HG03039 (cell line): Measurements from ENCODE around the gene PARD3B.

Experiments
- ATAC-seq: cut with Tn5 transposase; IDR thresholded peaks from one replicate; pipeline ENCODE4 v1.9.1; 2021; ENCODE audit warnings: mild to moderate bottlenecking, moderate library complexity; ENCODE audit not compliant: unreplicated experiment

The PARD3B gene

GRCh38 chr2:204654669-204655068 is 109.4 kb downstream of the PARD3B start:
- no peak for ATAC-seq

- no peak for ATAC-seq
Measured at GRCh38 chr2:204655101-204655500, 109.8 kb downstream of the PARD3B start.

GRCh38 chr2:204655626-204656025 is 110.4 kb downstream of the PARD3B start:
- no peak for ATAC-seq

- ATAC-seq: no peak
Measured at GRCh38 chr2:204657024-204657423, 111.7 kb downstream of the PARD3B start.

- ATAC-seq: no peak
Measured at GRCh38 chr2:204662956-204663355, 117.7 kb downstream of the PARD3B start.

GRCh38 chr2:204663816-204664425 is 118.6 kb downstream of the PARD3B start:
- no peak for ATAC-seq

- ATAC-seq: no peak
Measured at GRCh38 chr2:204664708-204665121, 119.4 kb downstream of the PARD3B start.

GRCh38 chr2:204665207-204665606 is 119.9 kb downstream of the PARD3B start:
- no peak for ATAC-seq

- ATAC-seq: no peak
Measured at GRCh38 chr2:204665771-204666170, 120.5 kb downstream of the PARD3B start.

- no peak for ATAC-seq
Measured at GRCh38 chr2:204667990-204668389, 122.7 kb downstream of the PARD3B start.

GRCh38 chr2:204669382-204669781 is 124.1 kb downstream of the PARD3B start:
- ATAC-seq: no peak

- ATAC-seq: no peak
Measured at GRCh38 chr2:204670124-204670523, 124.8 kb downstream of the PARD3B start.

GRCh38 chr2:204670756-204671155 is 125.5 kb downstream of the PARD3B start:
- ATAC-seq: no peak

GRCh38 chr2:204672772-204673171 is 127.5 kb downstream of the PARD3B start:
- no peak for ATAC-seq

GRCh38 chr2:204673877-204674276 is 128.6 kb downstream of the PARD3B start:
- ATAC-seq: no peak

GRCh38 chr2:204678031-204678430 is 132.8 kb downstream of the PARD3B start:
- no peak for ATAC-seq

GRCh38 chr2:204680576-204680975 is 135.3 kb downstream of the PARD3B start:
- ATAC-seq: no peak

- no peak for ATAC-seq
Measured at GRCh38 chr2:204681412-204681811, 136.1 kb downstream of the PARD3B start.

GRCh38 chr2:204683384-204683783 is 138.1 kb downstream of the PARD3B start:
- no peak for ATAC-seq

- no peak for ATAC-seq
Measured at GRCh38 chr2:204686406-204686805, 141.1 kb downstream of the PARD3B start.

GRCh38 chr2:204687776-204688175 is 142.5 kb downstream of the PARD3B start:
- no peak for ATAC-seq

GRCh38 chr2:204691911-204692510 is 146.7 kb downstream of the PARD3B start:
- no peak for ATAC-seq

GRCh38 chr2:204692790-204693189 is 147.5 kb downstream of the PARD3B start:
- ATAC-seq: no peak
